Measurements from ENCODE around the gene MYOF.

- no peak for TF ChIP-seq POLR2AphosphoS5 (IDR thresholded peaks at IDR 0.05; ENCODE audit: low read depth, low read length)
- no peak for TF ChIP-seq POLR2A (IDR thresholded peaks at IDR 0.05; ENCODE audit: low read depth, low read length)
- TF ChIP-seq SPI1 (IDR thresholded peaks at IDR 0.05; ENCODE audit: low read depth, low read length) = no peak
- TF ChIP-seq TAF1 (IDR thresholded peaks at IDR 0.05; ENCODE audit: low read depth, low read length) = no peak
- no peak for TF ChIP-seq POU2F2 (IDR thresholded peaks at IDR 0.05; ENCODE audit: low read depth, low read length)
- TF ChIP-seq PAX5 (IDR thresholded peaks at IDR 0.05; ENCODE audit: insufficient read depth, low read length, severe bottlenecking) = no peak
Measured at GRCh38 chr10:93397020-93397419, 85.1 kb downstream of the MYOF start.
